Kasumi-1 (cell line): ENCODE data around the gene LRMDA.

Experiments used
- DNase-seq, 2 experiments: peaks; one replicate each; lab custom pipeline; 2025; lab: John Stamatoyannopoulos, UW

LRMDA gene

GRCh38 chr10:75431180-75432111 lies at the start of gene LRMDA:
Gene LRMDA (plus strand): TSS chr10:75431624.
- peak; percentile 81 to 91 for DNase-seq

GRCh38 chr10:75386128-75386527 lies 45.3 kb upstream of the LRMDA start:
- DNase-seq = no peak

- DNase-seq = no peak
Measured at GRCh38 chr10:75388082-75388481, 43.3 kb upstream of the LRMDA start.

GRCh38 chr10:75390178-75390577 lies 41.2 kb upstream of the LRMDA start:
- DNase-seq = no peak

GRCh38 chr10:75392271-75392670 lies 39.2 kb upstream of the LRMDA start:
- DNase-seq = no peak

GRCh38 chr10:75392744-75393143 lies 38.7 kb upstream of the LRMDA start:
- DNase-seq = no peak

- no peak for DNase-seq
Measured at GRCh38 chr10:75394221-75394620, 37.2 kb upstream of the LRMDA start.

- DNase-seq = no peak
Measured at GRCh38 chr10:75395066-75395931, 36.1 kb upstream of the LRMDA start.

GRCh38 chr10:75395932-75396630 lies 35.3 kb upstream of the LRMDA start:
- DNase-seq = no peak

GRCh38 chr10:75396631-75397495 lies 34.6 kb upstream of the LRMDA start:
- no peak for DNase-seq

- DNase-seq = no peak
Measured at GRCh38 chr10:75397496-75398199, 33.8 kb upstream of the LRMDA start.

GRCh38 chr10:75398200-75398691 lies 33.2 kb upstream of the LRMDA start:
- no peak for DNase-seq

GRCh38 chr10:75398692-75399460 lies 32.5 kb upstream of the LRMDA start:
- DNase-seq = no peak

GRCh38 chr10:75399461-75400162 lies 31.8 kb upstream of the LRMDA start:
- DNase-seq = peak; percentile 81 to 85

- DNase-seq = peak; percentile 46 to 51
Measured at GRCh38 chr10:75400163-75400770, 31.2 kb upstream of the LRMDA start.

GRCh38 chr10:75400771-75401568 lies 30.5 kb upstream of the LRMDA start:
- DNase-seq = peak; percentile 57 to 61
